Activated B cell treated with CpG ODN at 0.5 μM for 24 hours (primary cell): ENCODE measurements around the gene MAPK1IP1L. TPM values are rescaled to one million over a fixed set of nuclear protein-coding genes. Genes with fewer than 3 reads are reported as not detected.
"Not testable (repeated sequence)": the region's sequence is repeated elsewhere in the genome, so short reads cannot be mapped to it uniquely, and the experiment has no call there.

Experiments
- ATAC-seq: fragments of 200-7000 bp; cut with Tn5 transposase; one replicate; pipeline ENCODE4 v1.10.0; 2021; ENCODE audit warnings: low read depth, mild to moderate bottlenecking, moderate library complexity
- CTCF ChIA-PET: fragments of 350-600 bp; sonication (Branson Sonifier 250); formaldehyde crosslinking; loops from one replicate; lab custom pipeline; 2021; ENCODE audit warnings: antibody characterized with exemption; lab: Charles Lee
- POLR2A ChIA-PET: fragments of 350-600 bp; sonication (Branson Sonifier 250); formaldehyde crosslinking; loops from one replicate; lab custom pipeline; 2021; ENCODE audit warnings: antibody characterized with exemption; lab: Charles Lee
- DNase-seq: peaks from one replicate; pipeline ENCODE4 v3.0.0; 2022
- H3K27ac Mint-ChIP-seq: one replicate; pipeline ENCODE4 v1.8.0; 2020; ENCODE audit warnings: mixed read lengths
- H3K27me3 Mint-ChIP-seq: one replicate; pipeline ENCODE4 v1.8.0; 2021; ENCODE audit warnings: mixed read lengths
- H3K36me3 Mint-ChIP-seq: one replicate; pipeline ENCODE4 v1.8.0; 2021; ENCODE audit warnings: low read depth, mixed read lengths
- H3K4me1 Mint-ChIP-seq: one replicate; pipeline ENCODE4 v1.8.0; 2021; ENCODE audit warnings: mixed read lengths
- H3K4me3 Mint-ChIP-seq: one replicate; pipeline ENCODE4 v1.8.0; 2020; ENCODE audit warnings: mild to moderate bottlenecking, mixed read lengths
- H3K9me3 Mint-ChIP-seq: one replicate; pipeline ENCODE4 v1.8.0; 2020; ENCODE audit warnings: mixed read lengths
- CTCF ChIP-seq: fragments of 200-600 bp; IDR thresholded peaks from one replicate; pipeline ENCODE4 v1.8.0; 2022; ENCODE audit warnings: antibody characterized with exemption, mild to moderate bottlenecking
- intact Hi-C: fragments of 100-400 bp; cut with micrococcal nuclease; formaldehyde crosslinking; loops from one replicate; pipeline ENCODE4 v1.15.1; 2024
- total RNA-seq: library from RNA; stranded (reverse); gene quantifications from 2 replicates; pipeline ENCODE4 v1.2.3, GENCODE V29; 2022

MAPK1IP1L gene
- total RNA-seq, 1 donor from 2014 or later = 130 TPM

DNA sequence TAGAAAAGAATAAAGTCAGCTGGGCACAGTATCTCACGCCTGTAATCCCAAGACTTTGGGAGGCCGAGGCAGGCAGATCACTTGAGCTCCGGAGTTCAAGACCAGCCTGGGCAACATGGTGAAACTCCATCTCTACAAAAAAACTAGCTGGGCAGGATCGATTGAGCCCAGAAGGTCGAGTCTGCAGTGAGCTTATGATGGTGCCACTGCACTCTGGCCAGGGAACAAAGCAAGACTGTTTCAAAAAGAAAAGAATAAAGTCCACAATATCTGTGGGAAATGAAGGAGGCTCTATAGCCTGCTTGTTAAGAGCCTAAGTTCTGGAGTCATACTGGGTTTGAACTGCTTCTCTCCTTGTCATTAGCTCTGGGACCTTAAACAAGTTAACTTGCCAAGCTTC, 7.9 kb downstream of the MAPK1IP1L start:
- peaks cover 66% of the 10 kb centered on the region for H3K36me3 Mint-ChIP-seq
- ChIA-PET POLR2A (interaction anchor here (1.1 to 1.9 kb wide), 2 partner anchors 11 to 17 kb away, joined by 3 to 5 read pairs; no protein-coding TSS in a partner anchor), CTCF (interaction anchor here (1.0 to 1.6 kb wide), 2 partner anchors 8 to 25 kb away, joined by 4 to 5 read pairs; partner anchors contain the start of gene MAPK1IP1L)
- no peak for TF ChIP-seq CTCF
- intact Hi-C loops = no loop called here
- ATAC-seq = no peak
- H3K4me1 Mint-ChIP-seq = peaks cover 41% of the 10 kb centered on the region
- no peak for DNase-seq
- no peaks in the 10 kb centered on the region for H3K27me3 Mint-ChIP-seq
- H3K4me3 Mint-ChIP-seq = no peak overlapping the region
- no peak overlapping the region for H3K27ac Mint-ChIP-seq
- H3K9me3 Mint-ChIP-seq = no peaks in the 10 kb centered on the region

DNA sequence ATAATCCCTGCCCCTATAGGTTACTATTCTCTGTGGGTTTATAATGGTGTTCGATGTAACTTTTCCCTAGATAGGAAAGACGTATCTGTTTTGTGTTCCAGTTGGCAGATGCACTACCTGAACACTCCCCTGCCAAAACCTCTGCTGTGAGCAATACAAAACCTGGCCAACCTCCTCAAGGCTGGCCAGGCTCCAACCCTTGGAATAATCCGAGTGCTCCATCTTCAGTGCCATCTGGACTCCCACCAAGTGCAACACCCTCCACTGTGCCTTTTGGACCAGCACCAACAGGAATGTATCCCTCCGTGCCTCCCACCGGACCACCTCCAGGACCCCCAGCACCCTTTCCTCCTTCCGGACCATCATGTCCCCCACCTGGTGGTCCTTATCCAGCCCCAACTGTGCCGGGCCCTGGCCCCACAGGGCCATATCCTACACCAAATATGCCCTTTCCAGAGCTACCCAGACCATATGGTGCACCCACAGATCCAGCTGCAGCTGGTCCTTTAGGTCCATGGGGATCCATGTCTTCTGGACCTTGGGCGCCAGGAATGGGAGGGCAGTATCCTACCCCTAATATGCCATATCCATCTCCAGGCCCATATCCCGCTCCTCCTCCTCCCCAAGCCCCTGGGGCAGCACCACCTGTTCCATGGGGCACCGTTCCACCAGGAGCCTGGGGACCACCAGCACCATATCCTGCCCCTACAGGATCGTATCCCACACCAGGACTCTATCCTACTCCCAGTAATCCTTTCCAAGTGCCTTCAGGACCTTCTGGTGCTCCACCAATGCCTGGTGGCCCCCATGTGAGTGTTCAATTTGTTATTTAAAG, 11.3 kb downstream of the MAPK1IP1L start:
- Mint-ChIP-seq H3K36me3 (peaks cover 75% of the 10 kb centered on the region), H3K4me1 (peaks cover 53% of the 10 kb centered on the region), H3K27me3 (no peaks in the 10 kb centered on the region), H3K27ac (no peak overlapping the region), H3K9me3 (no peaks in the 10 kb centered on the region), H3K4me3 (no peak overlapping the region)
- ChIA-PET POLR2A (interaction anchor here (7.1 kb wide), 1 partner anchor 11 kb away, joined by 33 read pairs; the partner anchor contains the start of gene MAPK1IP1L), CTCF (no interaction called here)
- intact Hi-C loops = no loop called here
- DNase-seq = no peak
- no peak for ATAC-seq
- TF ChIP-seq CTCF = no peak

- POLR2A ChIA-PET = interaction anchor here (1.4 to 7.1 kb wide), 2 partner anchors 13 to 38 kb away, joined by 3 to 33 read pairs; partner anchors contain the start of genes MAPK1IP1L, SOCS4 and WDHD1
- ATAC-seq, H3K27me3 Mint-ChIP-seq, H3K4me3 Mint-ChIP-seq, H3K9me3 Mint-ChIP-seq, intact Hi-C loops, DNase-seq, CTCF ChIA-PET: not testable (repeated sequence)
- H3K27ac Mint-ChIP-seq = peak overlapping the region; percentile 35
- H3K36me3 Mint-ChIP-seq = peaks cover 65% of the 10 kb centered on the region
- H3K4me1 Mint-ChIP-seq = peaks cover 50% of the 10 kb centered on the region
Measured at GRCh38 chr14:55064896-55065295, 13.4 kb downstream of the MAPK1IP1L start.

DNA sequence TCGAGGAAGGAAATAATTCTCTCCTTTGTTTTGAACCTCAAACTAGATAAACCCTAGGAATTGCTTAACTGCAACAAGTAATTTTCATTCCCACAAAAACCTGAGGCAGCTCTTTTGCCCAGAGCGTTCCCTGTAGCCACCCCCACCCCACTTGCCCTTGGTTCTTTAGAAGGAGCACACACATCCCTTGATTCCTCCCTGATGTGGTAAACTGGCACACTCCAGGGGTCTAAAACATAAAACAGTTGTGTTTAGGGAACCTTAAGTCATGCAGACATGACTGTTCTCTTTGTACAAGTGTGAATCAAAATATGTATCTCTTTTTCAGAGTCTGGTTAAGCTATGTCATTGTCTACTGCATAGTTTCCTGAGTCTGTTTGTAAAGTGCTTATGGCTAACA, 14.0 kb downstream of the MAPK1IP1L start:
- CTCF ChIA-PET = interaction anchor here (1.4 kb wide), 2 partner anchors 12 to 14 kb away, joined by 3 to 8 read pairs; partner anchors contain the start of gene MAPK1IP1L
- POLR2A ChIA-PET = interaction anchor here (1.4 to 7.1 kb wide), 2 partner anchors 13 to 38 kb away, joined by 3 to 33 read pairs; partner anchors contain the start of genes MAPK1IP1L, SOCS4 and WDHD1
- Mint-ChIP-seq H3K36me3 (peaks cover 64% of the 10 kb centered on the region), H3K4me1 (peaks cover 53% of the 10 kb centered on the region), H3K27ac (no peak overlapping the region), H3K9me3 (no peaks in the 10 kb centered on the region), H3K4me3 (no peak overlapping the region), H3K27me3 (no peaks in the 10 kb centered on the region)
- DNase-seq (no peak), ATAC-seq (no peak)
- no peak for TF ChIP-seq CTCF
- intact Hi-C loops = no loop called here

DNA sequence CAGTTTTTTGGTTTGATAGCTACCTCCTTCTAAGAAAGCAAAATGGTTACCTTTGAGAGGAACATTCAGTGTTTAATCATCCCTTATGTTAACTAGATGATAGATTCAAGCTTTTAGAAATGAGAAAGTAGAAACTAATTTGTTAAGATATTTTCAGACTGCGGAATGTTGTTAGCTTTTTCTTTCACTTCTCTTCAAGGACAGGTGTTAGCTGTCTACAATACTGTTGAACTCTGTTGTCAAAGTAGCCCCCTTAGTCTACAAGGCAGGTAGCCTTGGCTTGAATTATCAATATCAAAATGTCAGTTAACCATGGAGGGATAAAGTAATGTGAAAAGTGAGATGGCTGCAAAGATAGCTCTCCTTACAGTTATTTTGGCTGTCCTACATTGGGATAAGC, 14.8 kb downstream of the MAPK1IP1L start:
- Mint-ChIP-seq H3K27ac (peak overlapping the region; percentile 71), H3K4me1 (peaks cover 53% of the 10 kb centered on the region), H3K9me3 (no peaks in the 10 kb centered on the region), H3K36me3 (peaks cover 56% of the 10 kb centered on the region), H3K27me3 (no peaks in the 10 kb centered on the region), H3K4me3 (no peak overlapping the region)
- DNase-seq (no peak), ATAC-seq (no peak)
- ChIA-PET POLR2A (interaction anchor here (0.7 to 7.1 kb wide), 6 partner anchors 11 to 203 kb away, joined by 3 to 33 read pairs (median 4); partner anchors contain the start of genes MAPK1IP1L, SOCS4 and WDHD1), CTCF (interaction anchor here (1.4 kb wide), 2 partner anchors 13 to 15 kb away, joined by 3 to 8 read pairs; partner anchors contain the start of gene MAPK1IP1L)
- intact Hi-C loops = no loop called here
- no peak for TF ChIP-seq CTCF
